GM23248 (cell line): ENCODE data around the gene FOXK1. TPM values are rescaled to one million over a fixed set of nuclear protein-coding genes. Genes with fewer than 3 reads are reported as not detected.

Experiments used
- DNase-seq: peaks from one replicate; pipeline ENCODE4 v3.0.0-alpha.2; 2015
- H2AFZ ChIP-seq: fragments of 200-600 bp; sonication (generic); 2 replicates; pipeline ENCODE4 v1.6.1; 2016; ENCODE audit warnings: antibody characterized with exemption
- H3F3A ChIP-seq: fragments of 200-600 bp; sonication (generic); 2 replicates; pipeline ENCODE4 v1.6.1; 2016; ENCODE audit warnings: mild to moderate bottlenecking, antibody characterized with exemption, mixed run types; ENCODE audit not compliant: insufficient read depth
- H3K27ac ChIP-seq: fragments of 200-600 bp; sonication (generic); 2 replicates; pipeline ENCODE4 v1.5.1; 2016; ENCODE audit warnings: mild to moderate bottlenecking
- H3K27me3 ChIP-seq: fragments of 200-600 bp; sonication (generic); replicated peaks from 2 replicates; pipeline ENCODE4 v1.6.1; 2016; ENCODE audit warnings: mild to moderate bottlenecking; ENCODE audit not compliant: insufficient read depth
- H3K36me3 ChIP-seq: fragments of 200-600 bp; sonication (generic); 2 replicates; pipeline ENCODE4 v1.6.1; 2016; ENCODE audit warnings: low read depth, mild to moderate bottlenecking
- H3K4me1 ChIP-seq: fragments of 200-600 bp; sonication (generic); 2 replicates; pipeline ENCODE4 v1.6.1; 2016; ENCODE audit warnings: mild to moderate bottlenecking; ENCODE audit not compliant: insufficient read depth
- H3K4me2 ChIP-seq: fragments of 200-600 bp; sonication (generic); one replicate; pipeline ENCODE4 v1.6.1; 2016; ENCODE audit warnings: mild to moderate bottlenecking; ENCODE audit not compliant: unreplicated experiment
- H3K4me3 ChIP-seq: fragments of 200-600 bp; sonication (generic); 2 replicates; pipeline ENCODE4 v1.5.1; 2016; ENCODE audit warnings: mild to moderate bottlenecking
- H3K79me2 ChIP-seq: fragments of 200-600 bp; sonication (generic); 2 replicates; pipeline ENCODE4 v1.6.1; 2016; ENCODE audit warnings: mild to moderate bottlenecking; ENCODE audit not compliant: insufficient read depth
- H3K9ac ChIP-seq: fragments of 200-600 bp; sonication (generic); 2 replicates; pipeline ENCODE4 v1.6.1; 2016; ENCODE audit warnings: mild to moderate bottlenecking
- H3K9me2 ChIP-seq: fragments of 200-600 bp; sonication (generic); 2 replicates; pipeline ENCODE4 v1.6.1; 2016; ENCODE audit warnings: mixed run types, mild to moderate bottlenecking, moderate library complexity; ENCODE audit not compliant: insufficient read depth
- H3K9me3 ChIP-seq: fragments of 200-600 bp; sonication (generic); one replicate; pipeline ENCODE4 v1.6.1; 2017; ENCODE audit warnings: low read depth
- H4K20me1 ChIP-seq: fragments of 200-600 bp; sonication (generic); 2 replicates; pipeline ENCODE4 v1.6.0; 2016; ENCODE audit not compliant: insufficient read depth
- EZH2 ChIP-seq: fragments of 200-600 bp; sonication (generic); IDR thresholded peaks from 2 replicates; pipeline ENCODE4 v1.6.1; 2018; ENCODE audit warnings: antibody characterized with exemption, mild to moderate bottlenecking; ENCODE audit not compliant: insufficient read depth, poor library complexity, severe bottlenecking
- EZH2phosphoT487 ChIP-seq: fragments of 200-600 bp; sonication (generic); IDR thresholded peaks from 2 replicates; pipeline ENCODE4 v1.6.1; 2018; ENCODE audit warnings: antibody characterized with exemption, moderate library complexity, mild to moderate bottlenecking, low read depth; ENCODE audit not compliant: insufficient read depth
- WGBS, 2 experiments: methylation state at CpG; one replicate each; pipeline ENCODE4 v1.1.6; 2015 to 2017; ENCODE audit warnings: low lambda C conversion rate in 2 of 2, low coverage in 1 of 2; ENCODE audit errors: missing lambda C conversion rate in 2 of 2; 5-methylcytosine and 5-hydroxymethylcytosine counted together
- in situ Hi-C: fragments of 300-500 bp; cut with MboI; formaldehyde crosslinking; loops from 2 replicates; pipeline ENCODE4 v1.15.0; 2020
- polyA plus RNA-seq: library from polyadenylated mRNA; unstranded; fragments of >200 nt; fragmentation: Nextera tagmentation; extraction: Ambion mirVana; gene quantifications from 2 replicates; pipeline ENCODE4 v1.2.1, GENCODE V29; 2016
- total RNA-seq: library from RNA; depleted of rRNA; stranded (reverse); fragments of >200 nt; shearing (Covaris generic); gene quantifications from 2 replicates; pipeline ENCODE4 v1.2.3, GENCODE V29; 2014

FOXK1 gene
- total and polyA plus RNA-seq, 2 experiments from 2014 or later, result 8.5 to 16.4 TPM

GRCh38 chr7:4760952-4761351, 78.9 kb downstream of the FOXK1 start:
- Histone ChIP-seq H3K4me2 (no peak overlapping the region), H3K4me3 (no peak overlapping the region), H3K9ac (no peak overlapping the region), H3K4me1 (no peaks in the 10 kb centered on the region), H2AFZ (no peak overlapping the region), H3K9me3 (no peaks in the 10 kb centered on the region), H3K27me3 (no peaks in the 10 kb centered on the region), H3K9me2 (no peaks in the 10 kb centered on the region), H3K27ac (no peak overlapping the region), H4K20me1 (no peaks in the 10 kb centered on the region), H3K79me2 (peaks cover 21% of the 10 kb centered on the region), H3K36me3 (peaks cover 37% of the 10 kb centered on the region; the same call in 1 of the 2 replicates), H3F3A (no peaks in the 10 kb centered on the region)
- WGBS, 2 experiments, result 95 to 96% methylated on average over 23 to 26 of the region's 26 CpGs
- in situ Hi-C loops, result no loop called here
- TF ChIP-seq EZH2, result no peak
- DNase-seq, result no peak

DNA sequence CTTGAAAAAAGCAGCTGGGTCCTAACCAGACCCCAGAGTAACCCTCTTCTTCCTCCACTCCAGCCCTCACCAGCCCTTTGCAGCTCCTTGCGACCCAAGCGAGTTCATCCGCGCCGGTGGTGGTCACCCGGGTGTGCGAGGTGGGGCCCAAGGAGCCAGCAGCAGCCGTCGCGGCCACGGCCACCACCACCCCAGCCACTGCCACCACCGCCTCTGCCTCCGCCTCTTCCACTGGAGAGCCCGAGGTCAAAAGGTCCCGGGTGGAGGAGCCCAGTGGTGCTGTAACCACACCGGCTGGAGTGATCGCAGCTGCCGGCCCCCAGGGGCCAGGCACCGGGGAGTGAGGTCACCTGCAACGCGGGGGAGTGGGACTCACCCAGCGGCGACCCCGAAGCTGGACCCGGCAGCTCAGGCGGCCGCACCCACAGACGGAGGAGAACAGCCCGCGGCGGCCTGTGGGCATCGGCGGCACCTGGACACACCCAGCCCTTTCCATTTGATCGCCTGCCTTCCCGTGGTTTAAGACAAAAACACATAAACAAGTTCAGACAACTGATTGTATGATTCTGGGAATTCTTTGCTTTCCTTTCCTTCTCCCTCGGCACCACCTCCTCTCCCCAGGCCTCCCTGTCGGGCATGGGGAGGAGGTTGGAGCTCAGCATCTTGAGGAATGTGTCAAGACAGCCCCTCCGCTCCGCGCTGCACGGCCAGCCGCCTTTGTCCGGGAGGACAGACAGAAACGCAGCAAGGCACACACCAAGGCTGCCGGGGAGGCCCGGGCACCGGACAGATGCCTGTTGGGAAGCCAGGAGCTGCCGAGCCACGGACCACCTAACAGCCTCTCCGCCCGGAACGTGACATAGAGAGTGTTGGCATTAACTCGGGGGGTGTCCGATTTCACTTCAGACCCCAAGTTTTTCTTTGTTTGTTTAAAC, 80.3 kb downstream of the FOXK1 start:
- H3F3A ChIP-seq, result no peaks in the 10 kb centered on the region
- no peak overlapping the region for H3K27ac ChIP-seq
- H2AFZ ChIP-seq, result no peak overlapping the region
- TF ChIP-seq EZH2, result no peak
- no peak for TF ChIP-seq EZH2phosphoT487
- 94 to 95% methylated on average over 51 to 54 of the region's 54 CpGs for WGBS, 2 experiments
- no peaks in the 10 kb centered on the region for H3K27me3 ChIP-seq
- no peak overlapping the region for H3K4me2 ChIP-seq
- H3K9me2 ChIP-seq, result no peaks in the 10 kb centered on the region
- no peak for DNase-seq
- no peak overlapping the region for H3K4me3 ChIP-seq
- peaks cover 22% of the 10 kb centered on the region; the same call in 1 of the 2 replicates for H3K36me3 ChIP-seq
- H4K20me1 ChIP-seq, result no peaks in the 10 kb centered on the region
- in situ Hi-C loops, result no loop called here
- H3K9ac ChIP-seq, result no peak overlapping the region
- peaks cover 32% of the 10 kb centered on the region for H3K79me2 ChIP-seq
- no peaks in the 10 kb centered on the region for H3K9me3 ChIP-seq
- no peaks in the 10 kb centered on the region for H3K4me1 ChIP-seq

DNA sequence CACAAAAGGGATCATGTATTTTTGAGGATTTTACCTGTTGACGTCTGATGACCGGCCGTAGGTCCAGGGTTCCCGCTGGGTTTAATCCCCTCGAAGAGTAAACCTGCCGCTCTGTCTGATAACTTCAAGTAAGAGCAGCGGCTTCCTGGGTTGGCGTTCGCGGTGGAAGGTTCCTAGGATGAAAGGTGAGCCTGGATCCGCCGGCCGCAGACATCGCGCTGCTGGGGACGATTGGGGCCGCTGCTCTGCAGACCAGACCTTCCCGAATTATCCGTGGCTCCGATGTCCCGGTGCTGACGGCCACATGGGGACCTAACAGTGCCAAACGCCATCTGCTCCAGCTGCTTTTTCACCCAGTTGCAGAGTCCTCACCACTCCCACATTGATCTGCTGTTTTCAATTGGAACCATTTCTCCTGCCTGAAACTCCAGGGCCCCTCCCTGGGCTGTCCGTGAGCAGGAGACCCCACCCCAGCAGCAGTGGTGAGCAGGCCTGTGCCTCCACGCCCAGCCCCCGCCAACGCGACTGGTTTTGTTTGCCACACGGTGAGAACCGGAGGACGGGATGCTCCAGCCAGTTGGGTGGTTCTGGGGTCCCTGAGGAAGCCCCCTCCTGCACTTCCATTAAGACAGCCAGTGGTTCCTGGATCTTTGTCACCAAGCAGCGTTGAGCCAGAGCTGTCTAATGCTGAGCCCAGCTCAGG, 81.1 kb downstream of the FOXK1 start:
- no peak for TF ChIP-seq EZH2phosphoT487
- no peak for TF ChIP-seq EZH2
- DNase-seq, result no peak
- Histone ChIP-seq H3K9me2 (no peaks in the 10 kb centered on the region), H3K9me3 (no peaks in the 10 kb centered on the region), H3K27ac (no peak overlapping the region), H3K4me1 (no peaks in the 10 kb centered on the region), H3K4me2 (no peak overlapping the region), H3F3A (no peaks in the 10 kb centered on the region), H2AFZ (no peak overlapping the region), H3K4me3 (no peak overlapping the region), H4K20me1 (no peaks in the 10 kb centered on the region), H3K9ac (no peak overlapping the region), H3K36me3 (peaks cover 19% of the 10 kb centered on the region; the same call in 1 of the 2 replicates), H3K79me2 (peaks cover 32% of the 10 kb centered on the region), H3K27me3 (no peaks in the 10 kb centered on the region)
- in situ Hi-C loops, result no loop called here
- 60 to 68% methylated on average over 30 to 32 of the region's 32 CpGs for WGBS, 2 experiments

DNA sequence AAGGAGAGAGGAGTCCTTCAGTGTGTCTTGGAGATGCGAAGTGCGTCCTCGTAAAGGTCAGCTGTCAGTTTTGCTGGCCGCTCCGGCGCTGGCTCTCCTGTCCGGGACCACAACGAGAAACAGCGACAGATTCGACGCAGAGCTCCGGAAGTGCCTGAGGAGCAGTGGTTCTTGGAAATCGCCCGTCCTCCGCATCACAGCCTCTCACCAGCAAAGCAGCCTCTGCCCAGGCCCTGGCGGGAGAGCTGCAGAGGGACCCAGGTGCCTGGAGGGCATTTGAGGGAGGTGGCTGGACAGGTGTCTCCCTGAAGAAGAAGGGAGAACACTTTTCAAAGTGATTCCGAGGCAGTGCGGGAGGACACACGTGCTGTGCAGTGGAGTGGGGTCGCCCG, 81.7 kb downstream of the FOXK1 start:
- peaks cover 14% of the 10 kb centered on the region; the same call in 1 of the 2 replicates for H3K36me3 ChIP-seq
- no peak for TF ChIP-seq EZH2phosphoT487
- TF ChIP-seq EZH2, result no peak
- in situ Hi-C loops, result no loop called here

More for the DNA sequence above, 81.7 kb downstream of the FOXK1 start:
- Histone ChIP-seq H2AFZ (no peak overlapping the region), H3K27me3 (no peaks in the 10 kb centered on the region), H4K20me1 (no peaks in the 10 kb centered on the region), H3K4me1 (no peaks in the 10 kb centered on the region), H3K9me2 (no peaks in the 10 kb centered on the region), H3K79me2 (peaks cover 37% of the 10 kb centered on the region), H3F3A (no peaks in the 10 kb centered on the region), H3K4me3 (no peak overlapping the region), H3K4me2 (no peak overlapping the region), H3K9ac (no peak overlapping the region), H3K9me3 (no peaks in the 10 kb centered on the region), H3K27ac (no peak overlapping the region)
- no peak for DNase-seq
- 95 to 96% methylated on average over 21 of the region's 21 CpGs for whole genome bisulfite sequencing, 2 experiments
